Uterus (tissue), 4 donors: Measurements from ENCODE around the gene CPA1. TPM values are rescaled to one million over a fixed set of nuclear protein-coding genes. Genes with fewer than 3 reads are reported as not detected.

Source experiments
- DNase-seq, 2 donors: peaks; one replicate each; pipeline ENCODE4 v3.0.0-alpha.2; 2019 to 2020
- H3K27ac ChIP-seq, 2 donors: fragments of 200-600 bp; sonication (generic); 1 replicate in 1 of 2; 2 replicates in 1 of 2; pipeline ENCODE4 v1.5.1; 2016 to 2018
- H3K27me3 ChIP-seq, 2 donors: fragments of 200-600 bp; sonication (generic); one replicate each; pipeline ENCODE4 v1.5.1; 2018 to 2019; ENCODE audit warnings: control low read depth in 1 of 2
- H3K36me3 ChIP-seq, 2 donors: fragments of 200-600 bp; sonication (generic); one replicate each; pipeline ENCODE4 v1.5.1; 2019; ENCODE audit warnings: control low read depth in 1 of 2
- H3K4me1 ChIP-seq, 2 donors: fragments of 200-600 bp; sonication (generic); one replicate each; pipeline ENCODE4 v1.5.1; 2018 to 2019; ENCODE audit warnings: control low read depth in 1 of 2
- H3K4me3 ChIP-seq, 2 donors: fragments of 200-600 bp; sonication (generic); 1 replicate in 1 of 2; 2 replicates in 1 of 2; pipeline ENCODE4 v1.5.1; 2018 to 2019; ENCODE audit warnings: mild to moderate bottlenecking in 1 of 2
- H3K9me3 ChIP-seq, 2 donors: fragments of 200-600 bp; sonication (generic); one replicate each; pipeline ENCODE4 v1.5.1; 2019; ENCODE audit warnings: control low read depth in 1 of 2
- POLR2A ChIP-seq, 2 donors: fragments of 450-650 bp; IDR thresholded peaks; one replicate each; pipeline ENCODE4 v1.6.1; 2016; ENCODE audit warnings: antibody characterized with exemption in 2 of 2, mild to moderate bottlenecking in 1 of 2, moderate library complexity in 1 of 2
- intact Hi-C: fragments of 100-400 bp; cut with DNase I; formaldehyde crosslinking; loops from one replicate; pipeline ENCODE4 v1.15.1; 2023; ENCODE audit warnings: low total_unique reads
- total RNA-seq, 4 donors: library from RNA; depleted of rRNA in 3 of 4; stranded (reverse); fragments of >200 nt in 3 of 4; gene quantifications; one replicate each; pipeline versions ENCODE4 v1.1.0 to v1.2.4, GENCODE V29; 2014 to 2023
- TF ChIP-seq, protein P1 (sequence below), 4 experiments: fragments of 200-600 bp in 2 of 4; fragments of 450-650 bp in 2 of 4; sonication (generic) in 2 of 4; IDR thresholded peaks; one replicate each; pipeline ENCODE4 v1.5.1; 2016 to 2019; ENCODE audit warnings: antibody characterized with exemption in 4 of 4, mild to moderate bottlenecking in 2 of 4, moderate library complexity in 1 of 4
- donor health status: DM: yes; HTN: yes; CAD: no.

Gene CPA1
- total RNA-seq, 4 donors from 2014 or later = 0.46 to 3.8 TPM; not detected in 2

- no peak overlapping the region for H3K27ac ChIP-seq
- no peak for TF ChIP-seq POLR2A (IDR thresholded peaks at IDR 0.05)
- TF ChIP-seq, protein P1, sequence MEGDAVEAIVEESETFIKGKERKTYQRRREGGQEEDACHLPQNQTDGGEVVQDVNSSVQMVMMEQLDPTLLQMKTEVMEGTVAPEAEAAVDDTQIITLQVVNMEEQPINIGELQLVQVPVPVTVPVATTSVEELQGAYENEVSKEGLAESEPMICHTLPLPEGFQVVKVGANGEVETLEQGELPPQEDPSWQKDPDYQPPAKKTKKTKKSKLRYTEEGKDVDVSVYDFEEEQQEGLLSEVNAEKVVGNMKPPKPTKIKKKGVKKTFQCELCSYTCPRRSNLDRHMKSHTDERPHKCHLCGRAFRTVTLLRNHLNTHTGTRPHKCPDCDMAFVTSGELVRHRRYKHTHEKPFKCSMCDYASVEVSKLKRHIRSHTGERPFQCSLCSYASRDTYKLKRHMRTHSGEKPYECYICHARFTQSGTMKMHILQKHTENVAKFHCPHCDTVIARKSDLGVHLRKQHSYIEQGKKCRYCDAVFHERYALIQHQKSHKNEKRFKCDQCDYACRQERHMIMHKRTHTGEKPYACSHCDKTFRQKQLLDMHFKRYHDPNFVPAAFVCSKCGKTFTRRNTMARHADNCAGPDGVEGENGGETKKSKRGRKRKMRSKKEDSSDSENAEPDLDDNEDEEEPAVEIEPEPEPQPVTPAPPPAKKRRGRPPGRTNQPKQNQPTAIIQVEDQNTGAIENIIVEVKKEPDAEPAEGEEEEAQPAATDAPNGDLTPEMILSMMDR (IDR thresholded peaks at IDR 0.05) = no peak
- no peak for DNase-seq
- peaks cover 0 to 1% of the 10 kb centered on the region in 2 donors for H3K4me1 ChIP-seq
- no peaks in the 10 kb centered on the region for H3K9me3 ChIP-seq
- no peaks in the 10 kb centered on the region for H3K36me3 ChIP-seq
- H3K27me3 ChIP-seq = no peaks in the 10 kb centered on the region
- intact Hi-C loops = no loop called here
- no peak overlapping the region for H3K4me3 ChIP-seq
Measured at GRCh38 chr7:130387628-130388403, 7.5 kb downstream of the CPA1 start.

DNA sequence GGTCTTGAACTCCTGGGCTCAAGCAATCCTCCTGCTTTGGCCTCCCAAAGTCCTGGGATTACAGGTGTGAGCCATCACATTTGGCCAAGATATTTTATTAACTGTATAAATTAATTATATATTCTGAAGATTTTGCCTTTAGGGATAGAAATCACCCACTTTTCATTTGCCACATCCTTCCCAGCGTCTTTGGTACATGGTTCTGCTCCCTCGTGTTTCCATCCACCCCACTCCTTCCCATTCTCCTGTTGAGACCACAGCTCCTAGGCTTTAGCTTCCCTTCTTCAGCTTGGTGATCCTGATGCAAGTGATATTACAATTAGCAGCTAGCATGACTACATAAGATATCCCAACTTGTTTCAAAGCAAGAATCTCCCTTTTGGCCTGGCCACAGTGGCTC, 8.4 kb downstream of the CPA1 start:
- peaks cover 0 to 10% of the 10 kb centered on the region in 2 donors for H3K4me1 ChIP-seq
- DNase-seq = no peak
- no peak overlapping the region for H3K4me3 ChIP-seq
- no peak overlapping the region for H3K27ac ChIP-seq
- no peaks in the 10 kb centered on the region for H3K36me3 ChIP-seq
- H3K9me3 ChIP-seq = no peaks in the 10 kb centered on the region
- intact Hi-C loops = no loop called here
- H3K27me3 ChIP-seq = no peaks in the 10 kb centered on the region
- TF ChIP-seq POLR2A (IDR thresholded peaks at IDR 0.05) = no peak
- TF ChIP-seq, protein P1 (IDR thresholded peaks at IDR 0.05) = no peak

DNA sequence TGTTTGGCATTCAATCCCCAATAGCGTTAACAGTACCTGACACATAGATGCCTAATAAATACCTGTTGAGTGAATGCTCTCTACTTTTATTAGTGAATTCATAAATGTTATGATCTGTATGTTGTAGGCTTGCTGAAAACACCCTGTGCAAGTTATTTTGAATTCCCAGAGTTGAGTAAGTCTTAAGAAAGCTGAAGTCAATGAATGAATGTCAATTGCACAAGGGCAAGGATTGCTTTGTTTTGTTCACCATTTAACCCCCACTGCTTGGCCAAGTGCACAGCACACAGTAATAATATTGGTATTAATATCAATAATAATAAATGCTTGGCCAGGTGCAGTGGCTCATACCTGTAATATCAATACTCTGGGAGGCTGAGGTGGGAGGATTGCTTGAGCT, 10.2 kb downstream of the CPA1 start:
- TF ChIP-seq POLR2A (IDR thresholded peaks at IDR 0.05) = no peak
- TF ChIP-seq, protein P1 (IDR thresholded peaks at IDR 0.05) = no peak
- peaks cover 0 to 10% of the 10 kb centered on the region in 2 donors for H3K4me1 ChIP-seq
- H3K36me3 ChIP-seq = no peaks in the 10 kb centered on the region
- intact Hi-C loops = no loop called here
- DNase-seq = no peak
- H3K27ac ChIP-seq = no peak overlapping the region
- no peak overlapping the region for H3K4me3 ChIP-seq
- H3K9me3 ChIP-seq = no peaks in the 10 kb centered on the region
- no peaks in the 10 kb centered on the region for H3K27me3 ChIP-seq

DNA sequence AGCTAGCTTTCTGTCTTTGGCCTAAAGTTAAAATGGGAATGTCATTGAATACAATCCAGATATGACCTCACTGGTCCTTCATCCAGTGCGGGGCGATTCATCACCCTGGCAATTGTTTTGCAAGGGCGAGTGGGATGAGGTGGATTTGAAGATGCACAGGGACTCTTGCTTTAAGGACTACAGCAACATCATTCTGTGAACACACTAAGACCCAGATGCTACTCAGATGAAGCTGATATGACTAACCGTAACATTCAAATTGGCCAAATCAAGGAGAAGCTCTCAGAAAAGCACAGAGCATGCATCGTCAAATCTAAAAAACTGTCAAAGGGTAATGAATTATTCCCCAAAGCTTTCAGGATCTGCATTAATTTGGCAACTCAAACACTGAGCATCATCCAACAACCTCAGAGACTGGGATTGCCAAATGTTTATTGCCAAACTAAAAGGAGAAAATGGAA, 12.8 kb downstream of the CPA1 start:
- Histone ChIP-seq H3K36me3 (no peaks in the 10 kb centered on the region), H3K27me3 (no peaks in the 10 kb centered on the region), H3K9me3 (no peaks in the 10 kb centered on the region), H3K4me3 (no peak overlapping the region), H3K27ac (peak overlapping the region; percentile 80 to 82), H3K4me1 (peaks cover 0 to 10% of the 10 kb centered on the region in 2 donors)
- intact Hi-C loops = no loop called here
- TF ChIP-seq, protein P1 (IDR thresholded peaks at IDR 0.05) = no peak
- TF ChIP-seq POLR2A (IDR thresholded peaks at IDR 0.05) = no peak
- DNase-seq = peak; percentile 74 to 85

DNA sequence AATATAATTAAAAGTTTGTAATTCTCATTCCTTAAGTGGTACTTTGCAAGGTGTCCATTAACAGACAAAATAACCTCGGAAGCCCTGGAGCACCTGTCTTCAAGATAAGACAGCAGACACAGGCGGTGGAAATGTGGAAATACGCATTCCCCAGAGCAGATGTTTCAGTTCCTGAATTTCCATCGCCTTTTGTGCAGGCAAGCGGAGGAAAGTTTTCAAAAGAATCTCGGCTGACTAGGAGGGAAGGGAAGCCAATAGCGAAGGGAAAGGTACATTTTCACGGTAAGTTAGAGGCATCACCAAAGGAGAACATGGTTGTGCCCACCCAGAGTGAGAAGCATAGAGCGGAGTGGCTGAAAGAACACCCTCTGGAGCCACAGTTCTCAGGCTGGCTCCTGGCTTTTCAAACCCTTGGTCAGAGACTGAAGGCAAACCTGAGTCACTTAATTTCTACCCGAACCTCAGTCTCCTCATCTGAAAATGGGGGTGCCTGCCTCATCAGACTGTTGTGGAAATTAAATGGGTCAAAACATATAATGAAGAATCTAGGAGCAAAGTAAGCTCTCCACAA, 13.6 kb downstream of the CPA1 start:
- no peak for DNase-seq
- intact Hi-C loops = no loop called here
- no peak for TF ChIP-seq POLR2A (IDR thresholded peaks at IDR 0.05)
- TF ChIP-seq, protein P1 (IDR thresholded peaks at IDR 0.05) = no peak
- Histone ChIP-seq H3K4me3 (no peak overlapping the region), H3K4me1 (peaks cover 0 to 10% of the 10 kb centered on the region in 2 donors), H3K27me3 (no peaks in the 10 kb centered on the region), H3K27ac (peak overlapping the region; percentile 80 to 82), H3K9me3 (no peaks in the 10 kb centered on the region), H3K36me3 (no peaks in the 10 kb centered on the region)
